HL-60 (cell line): ENCODE data around the gene TSPAN18.

ENCODE experiments used
- DNase-seq, 2 experiments: peaks; one replicate each; pipeline ENCODE4 v3.0.0-alpha.2; 2010 to 2020; ENCODE audit warnings: low read depth in 1 of 2, low spot score in 1 of 2
- H3K27ac ChIP-seq: fragments of 250-450 bp; sonication (Bioruptor Pico); replicated peaks from 2 replicates; pipeline ENCODE4 v1.5.1; 2020; ENCODE audit warnings: mild to moderate bottlenecking, moderate library complexity
- H3K27me3 ChIP-seq: fragments of 250-450 bp; sonication (Bioruptor Pico); 2 replicates; pipeline ENCODE4 v1.5.1; 2021; ENCODE audit warnings: mild to moderate bottlenecking, moderate library complexity; ENCODE audit not compliant: insufficient read depth, poor library complexity, severe bottlenecking
- H3K4me3 ChIP-seq: replicated peaks from 2 replicates; pipeline ENCODE4 v1.5.1; 2011; ENCODE audit warnings: mild to moderate bottlenecking, control low read depth, low read length; ENCODE audit not compliant: insufficient read depth
- CTCF ChIP-seq: IDR thresholded peaks from one replicate; pipeline ENCODE4 v1.5.1; 2011; ENCODE audit warnings: low read length, control low read depth, inconsistent platforms; ENCODE audit not compliant: insufficient read depth
- GABPA ChIP-seq: IDR thresholded peaks from 2 replicates; pipeline ENCODE4 v1.6.1; 2012; ENCODE audit warnings: low read depth
- POLR2AphosphoS5 ChIP-seq: IDR thresholded peaks from 2 replicates; pipeline ENCODE4 v1.6.1; 2012; ENCODE audit warnings: low read depth
- SPI1 ChIP-seq: IDR thresholded peaks from 2 replicates; pipeline ENCODE4 v1.6.1; 2012; ENCODE audit warnings: low read depth, mild to moderate bottlenecking, borderline replicate concordance
- TF ChIP-seq, protein P1 (sequence below): IDR thresholded peaks from 2 replicates; pipeline ENCODE4 v1.6.1; 2012; ENCODE audit warnings: low read depth; ENCODE audit not compliant: insufficient replicate concordance

TSPAN18 gene

DNA sequence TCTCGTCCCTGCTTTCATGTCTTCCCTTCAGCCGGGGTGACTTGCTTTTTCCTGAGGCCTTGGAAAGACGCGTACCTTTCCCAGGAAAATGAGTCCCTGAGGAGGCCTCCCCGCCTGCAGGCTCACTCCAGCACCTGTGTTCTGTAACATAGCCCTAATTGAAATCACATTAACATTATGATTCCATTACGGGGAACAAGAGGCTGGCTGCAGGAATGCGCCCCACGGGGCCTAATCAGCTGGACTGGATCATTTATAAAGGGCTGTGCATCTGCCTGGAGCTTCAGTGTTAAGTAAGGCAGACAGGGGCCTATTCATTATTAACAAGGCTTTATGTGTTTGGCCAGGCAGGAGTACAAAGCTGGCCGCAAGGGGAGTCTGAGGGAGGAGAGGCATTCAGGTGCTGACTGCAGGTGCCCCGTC, 41.9 kb upstream of the TSPAN18 start:
- H3K27ac ChIP-seq, result no peak overlapping the region
- no peak overlapping the region for H3K4me3 ChIP-seq
- H3K27me3 ChIP-seq, result peaks cover 3% of the 10 kb centered on the region
- no peak for DNase-seq
- TF ChIP-seq CTCF, result no peak
- TF ChIP-seq GABPA, result no peak
- no peak for TF ChIP-seq SPI1
- TF ChIP-seq, protein P1, sequence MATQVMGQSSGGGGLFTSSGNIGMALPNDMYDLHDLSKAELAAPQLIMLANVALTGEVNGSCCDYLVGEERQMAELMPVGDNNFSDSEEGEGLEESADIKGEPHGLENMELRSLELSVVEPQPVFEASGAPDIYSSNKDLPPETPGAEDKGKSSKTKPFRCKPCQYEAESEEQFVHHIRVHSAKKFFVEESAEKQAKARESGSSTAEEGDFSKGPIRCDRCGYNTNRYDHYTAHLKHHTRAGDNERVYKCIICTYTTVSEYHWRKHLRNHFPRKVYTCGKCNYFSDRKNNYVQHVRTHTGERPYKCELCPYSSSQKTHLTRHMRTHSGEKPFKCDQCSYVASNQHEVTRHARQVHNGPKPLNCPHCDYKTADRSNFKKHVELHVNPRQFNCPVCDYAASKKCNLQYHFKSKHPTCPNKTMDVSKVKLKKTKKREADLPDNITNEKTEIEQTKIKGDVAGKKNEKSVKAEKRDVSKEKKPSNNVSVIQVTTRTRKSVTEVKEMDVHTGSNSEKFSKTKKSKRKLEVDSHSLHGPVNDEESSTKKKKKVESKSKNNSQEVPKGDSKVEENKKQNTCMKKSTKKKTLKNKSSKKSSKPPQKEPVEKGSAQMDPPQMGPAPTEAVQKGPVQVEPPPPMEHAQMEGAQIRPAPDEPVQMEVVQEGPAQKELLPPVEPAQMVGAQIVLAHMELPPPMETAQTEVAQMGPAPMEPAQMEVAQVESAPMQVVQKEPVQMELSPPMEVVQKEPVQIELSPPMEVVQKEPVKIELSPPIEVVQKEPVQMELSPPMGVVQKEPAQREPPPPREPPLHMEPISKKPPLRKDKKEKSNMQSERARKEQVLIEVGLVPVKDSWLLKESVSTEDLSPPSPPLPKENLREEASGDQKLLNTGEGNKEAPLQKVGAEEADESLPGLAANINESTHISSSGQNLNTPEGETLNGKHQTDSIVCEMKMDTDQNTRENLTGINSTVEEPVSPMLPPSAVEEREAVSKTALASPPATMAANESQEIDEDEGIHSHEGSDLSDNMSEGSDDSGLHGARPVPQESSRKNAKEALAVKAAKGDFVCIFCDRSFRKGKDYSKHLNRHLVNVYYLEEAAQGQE, result no peak
- no peak for TF ChIP-seq POLR2AphosphoS5

GRCh38 chr11:44687388-44687787, 39.4 kb upstream of the TSPAN18 start:
- H3K4me3 ChIP-seq, result no peak overlapping the region
- no peak for DNase-seq
- no peak for TF ChIP-seq CTCF
- TF ChIP-seq, protein P1, result no peak
- TF ChIP-seq POLR2AphosphoS5, result no peak
- no peak for TF ChIP-seq SPI1
- no peak for TF ChIP-seq GABPA
- peaks cover 3% of the 10 kb centered on the region for H3K27me3 ChIP-seq
- no peak overlapping the region for H3K27ac ChIP-seq

DNA sequence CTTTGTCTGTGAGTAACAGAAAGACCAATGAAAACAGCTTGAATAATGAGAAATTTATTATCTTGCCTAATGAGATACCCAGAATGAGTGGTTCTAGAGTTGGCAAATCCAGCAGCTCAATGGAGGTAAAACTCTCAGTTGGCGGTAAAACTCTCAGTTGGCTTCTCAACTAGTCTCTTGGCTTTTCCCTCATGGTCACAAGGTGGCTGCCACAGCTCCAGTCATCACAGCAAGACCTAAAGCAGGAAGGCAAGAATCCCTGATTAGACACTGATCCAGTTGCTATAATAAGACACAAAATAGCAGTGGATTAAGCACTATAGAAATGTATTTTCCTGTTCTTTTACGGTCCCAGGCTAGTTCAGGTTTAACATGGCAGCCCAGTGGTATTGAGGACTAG, 37.5 kb upstream of the TSPAN18 start:
- no peak for TF ChIP-seq POLR2AphosphoS5
- no peak for TF ChIP-seq GABPA
- TF ChIP-seq CTCF, result no peak
- TF ChIP-seq SPI1, result no peak
- TF ChIP-seq, protein P1, result no peak
- no peak overlapping the region for H3K27ac ChIP-seq
- no peak overlapping the region for H3K4me3 ChIP-seq
- H3K27me3 ChIP-seq, result no peaks in the 10 kb centered on the region
- no peak for DNase-seq
